Left lung (tissue), 10 donors: ENCODE data around the gene PDE10A. TPM values are rescaled to one million over a fixed set of nuclear protein-coding genes. Genes with fewer than 3 reads are reported as not detected.
"Not testable (repeated sequence)": the region's sequence is repeated elsewhere in the genome, so short reads cannot be mapped to it uniquely, and the experiment has no call there.

Experiments used
- ATAC-seq: fragments of 200-7000 bp; cut with Tn5 transposase; one replicate; pipeline ENCODE4 v1.9.1; 2020; ENCODE audit warnings: moderate library complexity
- DNase-seq, 4 donors: peaks; one replicate each; pipeline ENCODE4 v3.0.0-alpha.2; 2013 to 2020
- H3K27ac ChIP-seq, 2 donors: fragments of 200-600 bp; sonication (generic) in 1 of 2; one replicate each; pipeline versions ENCODE4 v1.5.0 to v1.8.0; 2020 to 2021
- H3K27me3 ChIP-seq, 2 donors: fragments of 200-600 bp; sonication (generic) in 1 of 2; one replicate each; pipeline versions ENCODE4 v1.5.0 to v1.8.0; 2020 to 2021
- H3K36me3 ChIP-seq, 2 donors: fragments of 200-600 bp; sonication (generic) in 1 of 2; one replicate each; pipeline versions ENCODE4 v1.5.0 to v1.8.0; 2020 to 2021
- H3K4me1 ChIP-seq, 2 donors: fragments of 200-600 bp; one replicate each; pipeline ENCODE4 v1.8.0; 2021
- H3K4me3 ChIP-seq, 2 donors: fragments of 200-600 bp; sonication (generic) in 1 of 2; one replicate each; pipeline versions ENCODE4 v1.5.0 to v1.8.0; 2020 to 2021; ENCODE audit warnings: mild to moderate bottlenecking in 1 of 2
- H3K9me3 ChIP-seq, 2 donors: fragments of 200-600 bp; sonication (generic) in 1 of 2; one replicate each; pipeline versions ENCODE4 v1.5.0 to v1.8.0; 2020 to 2021
- CTCF ChIP-seq, 2 donors: fragments of 200-600 bp; sonication (generic) in 1 of 2; IDR thresholded peaks; one replicate each; pipeline versions ENCODE4 v1.5.0 to v1.8.0; 2021; ENCODE audit warnings: antibody characterized with exemption in 2 of 2
- intact Hi-C, 2 donors: fragments of 100-400 bp; cut with DNase I; formaldehyde crosslinking; loops; one replicate each; pipeline versions ENCODE4 v1.11.2 to v1.14.2; 2022
- polyA plus RNA-seq, 6 donors: library from polyadenylated mRNA; unstranded; fragments of 120-200 nt; gene quantifications; one replicate each; pipeline ENCODE4 v1.2.1, GENCODE V29; 2013; ENCODE audit not compliant: insufficient read length in 6 of 6
- total RNA-seq, 2 donors: library from RNA; stranded (reverse); fragmentation: NEBNext Ultra II Directional; extraction: Animal tissue kit (Norgen Biotek cat#: 25700); gene quantifications; one replicate each; pipeline ENCODE4 v1.2.1, GENCODE V29; 2021
- donor health status: DM: no; HTN: yes; CAD: no.
- donor health status: DM: no; HTN: no; CAD: no.

The PDE10A gene
- total and polyA plus RNA-seq, 8 donors = 1.3 to 10.0 (median 8.2) TPM

GRCh38 chr6:165557674-165558073, 105.4 kb downstream of the PDE10A start:
- H3K27ac ChIP-seq = no peak overlapping the region
- peaks cover 0 to 8% of the 10 kb centered on the region in 2 donors for H3K9me3 ChIP-seq
- ATAC-seq (no peak), DNase-seq (no peak)
- TF ChIP-seq CTCF (IDR thresholded peaks at IDR 0.05) = no peak
- H3K27me3 ChIP-seq = no peaks in the 10 kb centered on the region
- intact Hi-C loops = no loop called here
- H3K4me1 ChIP-seq = no peaks in the 10 kb centered on the region
- H3K36me3 ChIP-seq = no peaks in the 10 kb centered on the region
- no peak overlapping the region for H3K4me3 ChIP-seq

DNA sequence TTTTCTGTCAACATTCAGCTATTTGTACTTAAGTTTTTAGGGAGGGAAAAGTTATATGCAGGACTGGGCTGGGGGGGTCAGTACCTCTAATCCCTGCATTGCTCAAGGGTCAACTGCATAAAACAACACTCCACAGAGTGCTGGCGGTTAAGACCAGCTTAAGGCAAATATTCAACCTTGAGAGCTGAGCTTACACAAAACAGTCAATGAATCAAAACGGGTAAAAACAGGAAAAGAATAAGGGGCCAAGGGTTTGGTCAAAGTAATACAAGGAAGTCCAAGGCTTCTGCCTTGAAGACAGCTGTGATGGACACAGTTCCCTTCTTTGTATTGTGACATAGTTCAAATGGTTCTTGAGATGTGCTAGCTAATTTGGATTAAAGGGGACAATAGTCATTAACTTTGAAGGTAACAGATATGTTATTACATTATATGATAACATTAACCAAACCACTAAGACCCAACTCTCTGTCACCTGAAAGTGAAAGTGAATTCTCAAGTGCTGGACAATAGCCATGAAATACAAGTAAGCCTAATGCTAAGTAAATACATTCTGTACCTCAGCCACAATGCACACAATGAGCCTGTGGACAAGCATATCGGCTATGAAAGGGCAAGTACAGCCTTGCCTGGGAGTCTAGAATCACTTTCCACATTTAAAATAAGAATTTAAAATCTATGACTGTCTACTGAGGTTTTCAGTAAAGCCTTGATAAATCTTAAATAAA, 106.8 kb downstream of the PDE10A start:
- Histone ChIP-seq H3K4me3 (no peak overlapping the region), H3K4me1 (no peaks in the 10 kb centered on the region), H3K27ac (no peak overlapping the region), H3K36me3 (no peaks in the 10 kb centered on the region), H3K9me3 (peaks cover 0 to 8% of the 10 kb centered on the region in 2 donors), H3K27me3 (no peaks in the 10 kb centered on the region)
- ATAC-seq (peak; percentile 96), DNase-seq (peak in 1 of 4 donors; percentile 69)
- intact Hi-C loops = no loop called here
- TF ChIP-seq CTCF (IDR thresholded peaks at IDR 0.05) = no peak

GRCh38 chr6:165554644-165555043, 108.4 kb downstream of the PDE10A start:
- H3K9me3 ChIP-seq, ATAC-seq, H3K36me3 ChIP-seq, H3K27me3 ChIP-seq, H3K4me1 ChIP-seq, intact Hi-C loops, H3K4me3 ChIP-seq, DNase-seq, H3K27ac ChIP-seq: not testable (repeated sequence)

GRCh38 chr6:165552248-165552736, 110.7 kb downstream of the PDE10A start:
- no peak for TF ChIP-seq CTCF (IDR thresholded peaks at IDR 0.05)
- Histone ChIP-seq H3K9me3 (peaks cover 0 to 3% of the 10 kb centered on the region in 2 donors), H3K4me3 (no peak overlapping the region), H3K27me3 (no peaks in the 10 kb centered on the region), H3K4me1 (no peaks in the 10 kb centered on the region), H3K36me3 (no peaks in the 10 kb centered on the region), H3K27ac (no peak overlapping the region)
- intact Hi-C loops = no loop called here
- ATAC-seq (no peak), DNase-seq (no peak)

- no peaks in the 10 kb centered on the region for H3K36me3 ChIP-seq
- TF ChIP-seq CTCF (IDR thresholded peaks at IDR 0.05) = no peak
- no peak for DNase-seq
- no peak overlapping the region for H3K27ac ChIP-seq
- intact Hi-C loops = no loop called here
- ATAC-seq = no peak
- H3K4me1 ChIP-seq = no peaks in the 10 kb centered on the region
- H3K4me3 ChIP-seq = no peak overlapping the region
- H3K27me3 ChIP-seq = no peaks in the 10 kb centered on the region
- H3K9me3 ChIP-seq = peaks cover 0 to 3% of the 10 kb centered on the region in 2 donors
Observed at GRCh38 chr6:165551828-165552227, 111.2 kb downstream of the PDE10A start.

DNA sequence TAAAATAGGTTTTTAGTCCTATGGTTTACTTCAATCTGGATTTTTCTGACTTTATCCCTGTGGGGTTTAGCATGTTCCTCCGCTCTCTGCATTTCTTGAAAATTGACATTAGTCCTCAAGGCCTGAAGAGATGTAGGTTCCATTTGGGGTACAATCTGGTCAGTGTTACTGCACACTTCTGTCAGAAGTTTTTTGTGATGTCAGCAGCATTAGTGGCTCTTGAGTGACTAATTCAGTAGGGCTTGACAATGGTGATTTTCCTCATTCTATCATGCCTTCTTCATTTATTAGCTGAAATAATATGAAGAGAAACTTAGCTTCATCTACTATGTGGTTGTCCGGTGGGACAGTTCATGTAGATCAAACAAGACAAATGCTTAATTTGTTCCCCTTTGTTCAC, 114.6 kb downstream of the PDE10A start:
- intact Hi-C loops = no loop called here
- H3K4me1 ChIP-seq = no peaks in the 10 kb centered on the region
- no peak for ATAC-seq
- no peaks in the 10 kb centered on the region for H3K36me3 ChIP-seq
- H3K9me3 ChIP-seq = no peaks in the 10 kb centered on the region
- no peak overlapping the region for H3K27ac ChIP-seq
- no peaks in the 10 kb centered on the region for H3K27me3 ChIP-seq
- TF ChIP-seq CTCF (IDR thresholded peaks at IDR 0.05) = no peak
- DNase-seq = no peak
- no peak overlapping the region for H3K4me3 ChIP-seq
